Fibroblast of the aortic adventitia (primary cell): ENCODE data around the gene CCM2. TPM values are rescaled to one million over a fixed set of nuclear protein-coding genes. Genes with fewer than 3 reads are reported as not detected.

Source experiments
- DNase-seq: peaks from one replicate; pipeline ENCODE4 v3.0.0-alpha.2; 2010; ENCODE audit warnings: low read depth
- H3K4me3 ChIP-seq: 2 replicates; pipeline ENCODE4 v1.5.1; 2011; ENCODE audit warnings: low read depth, mild to moderate bottlenecking, control low read depth, low read length, moderate library complexity
- total RNA-seq: library from RNA; depleted of rRNA; stranded (reverse); fragments of >200 nt; gene quantifications from 2 replicates; pipeline ENCODE4 v1.2.3, GENCODE V29; 2012; ENCODE audit warnings: low replicate concordance
- TF ChIP-seq, protein P1 (sequence below): IDR thresholded peaks from 2 replicates; pipeline ENCODE4 v1.5.1; 2011; ENCODE audit warnings: mild to moderate bottlenecking, low read length, control low read depth, inconsistent platforms; ENCODE audit not compliant: insufficient read depth

Gene CCM2
- total RNA-seq, result 20.0 and 42.9 TPM in 2 replicates

DNA sequence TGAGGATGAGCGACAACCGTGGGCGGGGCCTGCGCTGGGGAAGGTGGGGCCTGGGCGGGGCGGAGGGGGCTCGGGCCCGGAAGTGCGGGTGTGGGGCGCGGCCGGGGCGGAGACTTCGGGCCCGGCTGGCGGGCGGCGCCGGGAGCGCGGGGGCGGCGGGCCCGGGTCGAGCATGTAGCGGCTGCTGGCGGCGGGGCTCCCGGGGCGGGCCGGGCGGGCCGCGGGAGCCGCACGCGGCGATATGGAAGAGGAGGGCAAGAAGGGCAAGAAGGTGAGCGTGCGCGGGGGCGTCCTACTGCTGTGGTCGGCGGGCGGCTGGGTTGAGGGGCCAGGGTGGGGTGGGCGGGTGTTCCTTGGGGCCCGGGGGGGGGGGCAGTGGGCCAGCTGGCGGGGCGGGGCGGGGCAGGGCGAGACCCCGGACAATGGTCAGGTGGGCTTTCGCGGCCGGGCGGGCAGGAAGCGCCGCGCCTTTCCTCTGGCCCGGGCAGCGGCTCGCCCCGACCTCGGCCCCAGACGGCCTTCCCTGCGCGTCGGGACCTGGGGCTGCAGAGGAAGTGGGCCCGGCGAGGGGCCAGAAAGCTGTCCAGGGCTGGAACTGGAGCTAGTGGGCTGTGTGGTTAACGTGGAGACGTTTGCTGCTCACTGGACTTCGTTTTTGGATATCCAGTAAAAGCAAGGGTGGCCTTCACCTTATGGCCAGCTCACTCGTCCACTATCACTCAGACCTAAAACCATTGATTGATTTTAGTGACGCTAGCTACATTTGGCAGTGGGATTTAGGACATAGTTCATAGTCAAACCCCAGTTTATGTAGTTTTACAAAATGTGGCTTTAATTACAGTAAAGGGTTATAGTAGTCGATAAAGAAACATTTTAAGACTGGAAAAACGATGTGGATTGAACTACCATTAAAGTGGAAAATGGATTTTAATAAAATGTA, at the start of gene CCM2:
TSS of gene CCM2 (plus strand) at position 109 of the 940 bp plus-strand sequence. CDS start at position 242, 133 bp downstream.
- TF ChIP-seq, protein P1, sequence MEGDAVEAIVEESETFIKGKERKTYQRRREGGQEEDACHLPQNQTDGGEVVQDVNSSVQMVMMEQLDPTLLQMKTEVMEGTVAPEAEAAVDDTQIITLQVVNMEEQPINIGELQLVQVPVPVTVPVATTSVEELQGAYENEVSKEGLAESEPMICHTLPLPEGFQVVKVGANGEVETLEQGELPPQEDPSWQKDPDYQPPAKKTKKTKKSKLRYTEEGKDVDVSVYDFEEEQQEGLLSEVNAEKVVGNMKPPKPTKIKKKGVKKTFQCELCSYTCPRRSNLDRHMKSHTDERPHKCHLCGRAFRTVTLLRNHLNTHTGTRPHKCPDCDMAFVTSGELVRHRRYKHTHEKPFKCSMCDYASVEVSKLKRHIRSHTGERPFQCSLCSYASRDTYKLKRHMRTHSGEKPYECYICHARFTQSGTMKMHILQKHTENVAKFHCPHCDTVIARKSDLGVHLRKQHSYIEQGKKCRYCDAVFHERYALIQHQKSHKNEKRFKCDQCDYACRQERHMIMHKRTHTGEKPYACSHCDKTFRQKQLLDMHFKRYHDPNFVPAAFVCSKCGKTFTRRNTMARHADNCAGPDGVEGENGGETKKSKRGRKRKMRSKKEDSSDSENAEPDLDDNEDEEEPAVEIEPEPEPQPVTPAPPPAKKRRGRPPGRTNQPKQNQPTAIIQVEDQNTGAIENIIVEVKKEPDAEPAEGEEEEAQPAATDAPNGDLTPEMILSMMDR, result no peak
- H3K4me3 ChIP-seq, result peak within 1 kb of the TSS; percentile 72
- DNase-seq, result peak; percentile 57

DNA sequence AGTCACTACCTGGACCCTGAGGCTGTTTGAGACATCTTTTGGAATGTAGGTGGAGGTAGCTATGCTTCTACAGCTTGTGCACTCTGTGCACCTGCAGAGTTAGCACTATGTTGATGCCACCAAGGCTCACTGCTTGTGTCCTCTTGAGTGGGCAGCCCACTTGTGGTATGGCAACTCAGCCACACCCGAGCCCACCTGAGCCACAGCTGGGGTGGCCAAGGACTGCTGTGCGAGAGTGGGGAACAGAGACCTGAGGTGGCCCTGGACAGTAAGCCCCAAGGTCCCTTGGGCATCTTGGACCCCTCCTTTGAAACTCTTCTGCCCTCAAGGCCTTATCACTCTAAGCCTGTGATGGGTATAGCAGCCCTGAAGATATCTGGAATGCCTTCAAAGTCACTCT, 46.8 kb upstream of the CCM2 start:
- TF ChIP-seq, protein P1, result no peak
- no peak for DNase-seq
- H3K4me3 ChIP-seq, result no peak overlapping the region

DNA sequence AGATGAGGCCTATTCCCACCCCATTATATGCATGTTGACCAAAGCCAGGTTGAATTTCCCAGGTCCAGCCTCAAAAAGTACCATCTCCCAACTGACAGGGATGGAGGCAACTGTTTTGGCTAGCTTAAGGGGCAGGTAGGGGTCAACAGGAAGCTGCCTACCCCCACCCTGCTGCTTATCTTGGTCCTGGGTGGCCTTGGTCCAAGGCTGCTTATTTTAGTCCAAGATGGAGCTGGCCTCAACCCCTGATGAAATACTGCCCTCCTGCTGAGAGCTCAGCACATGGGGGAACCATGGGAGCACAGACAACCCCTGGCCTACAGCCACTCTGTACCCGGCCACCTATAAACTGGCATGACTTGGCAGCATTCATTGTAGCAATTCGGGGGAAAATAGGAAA, 44.3 kb upstream of the CCM2 start:
- TF ChIP-seq, protein P1, result no peak

DNA sequence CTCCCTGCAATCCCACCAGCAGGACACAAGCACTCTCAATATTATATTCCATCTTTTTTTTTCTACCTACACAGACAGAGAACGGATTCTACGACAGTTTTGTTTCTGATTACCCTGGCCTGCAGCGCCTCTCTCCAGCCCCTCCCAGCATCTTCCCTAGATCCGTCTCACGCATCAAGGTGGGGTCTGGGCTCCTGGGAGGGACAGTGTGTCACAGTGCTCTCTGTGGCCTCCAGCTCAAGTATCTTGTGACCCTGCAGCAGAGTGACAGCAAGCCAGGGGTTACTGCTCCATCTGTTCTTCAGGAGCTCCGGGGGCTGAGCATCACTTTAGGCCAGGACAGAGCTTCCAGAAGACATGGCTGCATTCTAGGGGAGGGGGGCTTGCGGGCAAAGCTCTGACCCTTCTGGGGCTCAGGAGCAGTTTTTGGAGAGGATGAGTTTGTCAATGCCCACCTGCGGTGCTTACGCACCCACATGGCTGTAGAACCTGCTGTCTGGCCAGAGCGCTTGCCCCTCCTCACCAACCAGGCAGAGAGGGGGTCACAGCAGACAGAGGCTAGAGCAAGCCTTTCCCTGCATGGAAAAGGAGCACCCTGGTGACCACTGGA, 43.7 kb upstream of the CCM2 start:
- DNase-seq, result no peak
- TF ChIP-seq, protein P1, result no peak
- H3K4me3 ChIP-seq, result no peak overlapping the region

More for the DNA sequence above, 44.3 kb upstream of the CCM2 start:
- DNase-seq, result peak; percentile 25
- H3K4me3 ChIP-seq, result no peak overlapping the region

DNA sequence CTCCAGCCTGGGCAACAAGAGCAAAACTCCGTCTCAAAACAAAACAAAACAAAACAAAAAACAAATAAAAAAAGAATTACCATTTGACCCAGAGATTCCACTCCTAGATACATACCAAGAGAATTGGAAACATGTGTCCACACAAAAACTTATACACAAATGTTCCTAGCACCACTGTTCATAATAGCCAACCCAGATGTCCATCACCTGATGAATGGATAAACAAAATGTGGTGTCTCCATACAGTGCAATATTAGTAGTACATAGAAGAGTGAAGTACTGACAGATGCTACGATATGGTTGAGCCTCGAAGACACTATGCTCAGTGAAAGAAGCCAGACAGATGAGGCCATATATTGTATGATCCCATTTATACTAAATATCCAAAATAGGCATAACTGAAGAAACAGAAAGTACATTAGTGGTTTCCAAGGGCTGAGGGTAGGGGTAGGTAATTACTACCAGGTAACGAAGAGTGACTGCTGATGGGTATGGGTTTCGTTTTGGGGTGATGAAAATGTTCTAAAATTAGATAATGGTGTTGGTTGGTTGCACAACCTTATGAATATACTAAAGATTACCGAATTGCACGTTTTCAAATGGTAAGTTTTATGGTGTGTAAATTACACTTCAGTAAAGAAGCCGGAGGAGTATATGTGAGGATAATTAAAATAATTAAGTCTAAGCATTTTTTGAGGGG, 41.2 kb upstream of the CCM2 start:
- DNase-seq, result no peak
- H3K4me3 ChIP-seq, result no peak overlapping the region
- TF ChIP-seq, protein P1, result no peak

DNA sequence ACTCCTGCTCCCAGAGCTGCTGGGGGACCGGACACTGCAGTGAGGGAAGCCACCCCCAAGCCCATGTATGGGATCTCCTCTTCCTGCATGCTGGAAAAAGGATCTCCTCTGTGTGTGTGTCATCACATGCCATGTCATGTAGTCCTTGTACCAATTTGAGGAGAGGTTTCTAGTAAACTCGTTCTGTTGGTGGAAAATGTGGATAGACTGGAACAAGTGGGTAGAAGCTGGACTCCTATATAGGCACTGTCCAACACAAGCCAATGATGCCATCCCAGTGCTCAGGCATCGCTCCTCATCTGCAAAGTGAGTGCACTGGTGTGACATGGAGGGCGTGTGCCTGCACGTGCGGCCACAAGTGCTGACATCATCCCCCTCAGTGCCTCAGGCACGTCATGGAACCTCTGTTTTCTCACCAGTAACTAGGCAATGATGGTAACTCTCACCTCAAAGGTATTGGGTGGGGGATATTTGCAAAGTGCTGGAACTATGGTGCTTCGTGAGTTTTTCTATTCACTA, 40.5 kb upstream of the CCM2 start:
- TF ChIP-seq, protein P1, result no peak
- no peak overlapping the region for H3K4me3 ChIP-seq
- DNase-seq, result no peak
